Skeletal muscle tissue (tissue), 4 donors: ENCODE results near the gene P2RY10. TPM values are rescaled to one million over a fixed set of nuclear protein-coding genes. Genes with fewer than 3 reads are reported as not detected.
"Not testable (repeated sequence)": the region's sequence is repeated elsewhere in the genome, so short reads cannot be mapped to it uniquely, and the experiment has no call there.

Source experiments
- H3K27ac ChIP-seq: one replicate; pipeline ENCODE4 v1.7.0; 2013; ENCODE audit warnings: mild to moderate bottlenecking, low read depth, low read length, inconsistent platforms
- H3K27me3 ChIP-seq, 3 donors: one replicate each; pipeline ENCODE4 v1.7.0; 2013; ENCODE audit warnings: low read length in 3 of 3; ENCODE audit not compliant: control insufficient read depth in 3 of 3, insufficient read depth in 3 of 3
- H3K36me3 ChIP-seq, 3 donors: one replicate each; pipeline ENCODE4 v1.7.0; 2013; ENCODE audit warnings: low read length in 3 of 3; ENCODE audit not compliant: control insufficient read depth in 3 of 3, insufficient read depth in 3 of 3
- H3K4me1 ChIP-seq, 3 donors: one replicate each; pipeline ENCODE4 v1.7.0; 2013; ENCODE audit warnings: low read length in 3 of 3, mild to moderate bottlenecking in 3 of 3; ENCODE audit not compliant: control insufficient read depth in 3 of 3, insufficient read depth in 3 of 3
- H3K4me3 ChIP-seq, 3 donors: one replicate each; pipeline ENCODE4 v1.7.0; 2013; ENCODE audit warnings: low read length in 3 of 3
- H3K9ac ChIP-seq, 3 donors: one replicate each; pipeline ENCODE4 v1.7.0; 2013; ENCODE audit warnings: low read length in 3 of 3, mild to moderate bottlenecking in 3 of 3, moderate library complexity in 2 of 3, low read depth in 1 of 3
- H3K9me3 ChIP-seq, 3 donors: one replicate each; pipeline ENCODE4 v1.7.0; 2013; ENCODE audit warnings: low read length in 3 of 3; ENCODE audit not compliant: control insufficient read depth in 3 of 3
- total RNA-seq: library from RNA; depleted of rRNA; stranded (reverse); fragments of >200 nt; gene quantifications from one replicate; pipeline ENCODE4 v1.2.3, GENCODE V29; 2014
- donor health status: Osteomylitis.

P2RY10 gene
- total RNA-seq, 1 donor from 2014 or later, result 0.52 TPM

DNA sequence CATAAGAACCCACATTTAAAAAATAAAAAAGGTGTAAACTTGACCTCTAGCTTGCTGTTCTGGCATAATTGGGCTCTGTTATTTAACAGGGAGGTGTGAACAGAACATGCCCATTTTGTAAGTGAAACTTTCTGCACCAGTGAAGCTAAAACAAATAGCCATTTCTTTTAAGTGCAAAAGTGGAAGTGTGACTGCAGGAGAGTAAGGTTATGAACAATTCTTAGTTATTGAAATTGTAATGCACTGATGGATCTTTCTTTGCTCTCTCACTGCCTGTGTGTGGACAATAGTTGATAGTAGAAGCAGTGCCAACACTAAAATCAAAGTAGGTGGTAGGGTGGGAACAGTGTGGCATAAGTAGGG is 12.6 kb downstream of the P2RY10 start:
- Histone ChIP-seq H3K27ac (no peak overlapping the region), H3K9me3 (no peaks in the 10 kb centered on the region), H3K9ac (no peak overlapping the region), H3K4me3 (no peak overlapping the region), H3K4me1 (no peaks in the 10 kb centered on the region), H3K27me3 (no peaks in the 10 kb centered on the region), H3K36me3 (no peaks in the 10 kb centered on the region)

DNA sequence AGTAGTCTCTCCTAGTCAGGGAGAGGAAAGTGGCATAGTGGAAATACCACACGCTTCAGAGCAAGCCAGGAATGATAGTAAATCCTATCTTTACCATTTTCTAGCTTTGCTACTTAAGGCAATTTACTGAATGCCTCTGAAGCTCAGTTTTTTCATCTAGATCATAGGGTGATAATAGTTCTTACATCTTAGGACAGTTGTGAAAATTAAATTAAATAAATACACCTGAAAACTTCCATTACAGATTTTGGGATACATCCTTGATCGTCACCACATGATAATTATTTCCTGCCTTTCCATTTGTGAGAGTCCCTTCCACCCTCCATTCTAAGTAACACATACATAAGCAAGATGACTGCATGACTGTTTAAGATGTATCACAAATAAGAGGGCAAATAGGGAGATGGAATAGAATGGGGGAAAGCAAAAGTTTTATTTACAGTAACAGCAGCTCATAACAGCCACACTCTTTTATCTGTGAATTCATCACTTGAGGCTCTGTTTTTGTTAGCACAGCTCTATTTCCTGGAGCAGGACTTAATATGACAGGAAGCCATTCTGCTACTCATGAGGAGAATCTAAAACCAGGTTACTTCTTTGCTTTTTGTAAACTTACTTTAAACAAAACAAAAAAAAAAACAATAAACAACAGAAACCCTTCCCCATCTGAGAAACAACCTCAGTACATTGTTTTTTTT is 13.4 kb downstream of the P2RY10 start:
- Histone ChIP-seq H3K27ac (no peak overlapping the region), H3K9ac (no peak overlapping the region), H3K4me3 (no peak overlapping the region), H3K27me3 (no peaks in the 10 kb centered on the region), H3K9me3 (no peaks in the 10 kb centered on the region), H3K36me3 (no peaks in the 10 kb centered on the region), H3K4me1 (no peaks in the 10 kb centered on the region)

DNA sequence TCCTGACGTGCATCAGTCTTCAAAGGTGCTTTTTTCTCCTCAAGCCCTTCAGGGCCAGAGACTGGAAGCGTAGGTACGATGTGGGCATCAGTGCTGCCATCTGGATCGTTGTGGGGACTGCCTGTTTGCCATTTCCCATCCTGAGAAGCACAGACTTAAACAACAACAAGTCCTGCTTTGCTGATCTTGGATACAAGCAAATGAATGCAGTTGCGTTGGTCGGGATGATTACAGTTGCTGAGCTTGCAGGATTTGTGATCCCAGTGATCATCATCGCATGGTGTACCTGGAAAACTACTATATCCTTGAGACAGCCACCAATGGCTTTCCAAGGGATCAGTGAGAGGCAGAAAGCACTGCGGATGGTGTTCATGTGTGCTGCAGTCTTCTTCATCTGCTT is 15.7 kb downstream of the P2RY10 start:
- no peaks in the 10 kb centered on the region for H3K36me3 ChIP-seq
- H3K4me1 ChIP-seq, result no peaks in the 10 kb centered on the region
- no peaks in the 10 kb centered on the region for H3K27me3 ChIP-seq
- no peak overlapping the region for H3K27ac ChIP-seq
- H3K9me3 ChIP-seq, result no peaks in the 10 kb centered on the region
- H3K4me3 ChIP-seq, result no peak overlapping the region
- no peak overlapping the region for H3K9ac ChIP-seq

DNA sequence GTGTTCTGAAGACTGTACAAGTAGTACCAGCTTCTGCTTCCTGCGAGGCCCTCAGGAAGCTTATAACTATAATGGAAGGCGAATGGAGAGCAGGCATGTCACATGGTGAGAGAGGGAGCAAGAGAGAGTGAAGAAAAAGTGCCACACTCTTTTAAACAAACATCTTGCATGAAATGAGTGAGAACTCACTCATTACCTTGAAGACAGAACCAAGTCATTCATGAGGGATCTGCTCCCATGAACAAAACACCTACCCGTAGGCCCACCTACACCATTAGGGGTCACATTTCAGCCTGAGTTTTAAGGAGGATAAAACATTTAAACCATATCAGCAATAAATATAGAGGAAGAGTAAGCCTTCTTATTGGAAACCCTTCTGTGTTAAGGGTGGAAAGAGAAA is 19.4 kb downstream of the P2RY10 start:
- H3K36me3 ChIP-seq, result no peaks in the 10 kb centered on the region
- H3K9me3 ChIP-seq, result no peaks in the 10 kb centered on the region
- no peak overlapping the region for H3K4me3 ChIP-seq
- H3K27me3 ChIP-seq, result no peaks in the 10 kb centered on the region
- H3K9ac ChIP-seq, result no peak overlapping the region
- H3K27ac ChIP-seq, result no peak overlapping the region
- no peaks in the 10 kb centered on the region for H3K4me1 ChIP-seq

DNA sequence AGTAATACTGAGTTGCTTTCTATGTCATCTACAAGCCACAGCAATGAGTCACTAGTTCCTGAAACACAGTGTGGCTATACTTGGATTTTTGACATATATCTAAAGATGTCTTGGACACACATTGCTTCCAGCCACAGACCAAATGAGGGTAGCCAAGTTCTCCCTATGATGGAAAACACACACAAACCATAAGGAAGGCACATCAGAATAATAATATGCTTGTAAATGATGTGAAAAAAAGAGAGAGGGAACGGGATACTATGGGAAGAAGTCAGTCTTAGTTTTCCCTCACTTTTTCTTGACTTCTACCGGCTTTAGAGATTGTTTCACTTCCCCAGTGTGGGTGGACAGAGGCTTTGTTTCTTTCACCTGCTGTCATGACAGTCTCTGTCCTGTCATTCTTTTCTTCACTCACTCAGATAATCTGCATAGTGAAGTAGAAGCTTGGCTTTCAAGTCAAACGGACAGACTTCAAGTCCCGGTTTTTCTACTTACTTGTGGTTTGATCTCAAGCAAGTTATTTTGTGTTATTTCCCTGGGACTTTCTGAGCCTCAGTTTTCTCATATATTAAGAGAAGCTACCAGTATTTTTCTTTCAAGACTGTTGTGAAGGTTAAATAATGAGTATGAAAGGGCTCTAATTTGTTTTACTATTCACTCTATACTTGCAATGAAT is 34.7 kb downstream of the P2RY10 start:
- H3K27me3 ChIP-seq, result no peaks in the 10 kb centered on the region
- no peaks in the 10 kb centered on the region for H3K9me3 ChIP-seq
- H3K4me1 ChIP-seq, result no peaks in the 10 kb centered on the region
- no peaks in the 10 kb centered on the region for H3K36me3 ChIP-seq
- no peak overlapping the region for H3K4me3 ChIP-seq
- no peak overlapping the region for H3K27ac ChIP-seq
- H3K9ac ChIP-seq, result no peak overlapping the region

DNA sequence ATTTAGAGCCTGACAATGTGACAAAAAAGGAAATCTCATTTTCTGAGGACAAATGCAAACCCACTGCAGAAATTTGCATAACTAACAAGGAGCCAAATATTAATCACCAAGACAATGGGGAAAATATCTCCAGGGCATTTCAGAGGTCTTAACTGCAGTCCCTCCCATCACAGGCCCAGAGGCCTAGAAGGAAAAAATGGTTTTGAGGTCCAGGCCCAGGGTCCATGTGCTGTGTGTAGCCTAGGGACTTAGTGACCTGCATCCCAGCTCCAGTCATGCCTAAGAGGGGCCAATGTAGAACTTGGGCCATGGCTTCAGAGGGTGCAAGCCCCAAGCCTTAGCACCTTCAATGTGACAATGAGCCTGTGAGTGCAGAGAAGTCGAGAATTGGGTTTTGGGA is 44.2 kb downstream of the P2RY10 start:
- H3K4me3 ChIP-seq, result no peak overlapping the region
- no peak overlapping the region for H3K9ac ChIP-seq
- no peaks in the 10 kb centered on the region for H3K9me3 ChIP-seq
- H3K36me3 ChIP-seq, result no peaks in the 10 kb centered on the region
- no peaks in the 10 kb centered on the region for H3K4me1 ChIP-seq
- H3K27me3 ChIP-seq, result no peaks in the 10 kb centered on the region
- H3K27ac ChIP-seq, result no peak overlapping the region

DNA sequence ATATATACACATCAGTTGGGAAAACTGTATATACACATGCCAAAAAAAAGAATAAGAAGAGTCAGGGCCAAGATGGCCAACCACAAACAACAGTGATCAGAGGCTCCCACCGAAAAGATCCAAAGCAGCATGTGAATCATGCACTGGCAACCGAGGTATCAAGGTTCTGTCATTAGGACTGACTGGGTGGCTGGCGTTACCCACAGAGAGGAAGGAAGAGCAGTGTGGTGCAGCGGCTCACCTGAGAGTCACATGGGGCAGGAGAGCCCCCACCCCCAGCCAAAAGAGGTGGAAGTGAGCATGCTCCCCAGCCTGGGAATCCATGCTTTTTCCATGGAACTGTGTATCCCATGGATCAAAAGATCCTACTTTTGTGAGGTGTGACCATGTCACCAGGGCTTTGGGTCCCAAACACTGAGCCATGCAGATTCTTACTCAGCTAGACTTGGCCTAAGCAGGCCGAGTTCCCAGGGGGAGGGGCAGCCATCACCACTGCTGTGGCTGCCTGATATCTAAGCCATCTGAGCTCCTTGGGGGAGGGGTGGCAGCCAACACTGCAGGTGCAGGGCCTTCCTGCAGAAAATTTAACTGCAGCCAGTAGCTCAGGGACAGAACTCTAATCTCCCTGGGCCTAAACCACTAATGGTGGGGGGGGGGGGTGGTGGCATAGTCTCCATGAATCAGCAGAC is 52.8 kb downstream of the P2RY10 start:
- no peaks in the 10 kb centered on the region for H3K27me3 ChIP-seq
- H3K36me3 ChIP-seq, result no peaks in the 10 kb centered on the region
- H3K4me3 ChIP-seq, result no peak overlapping the region
- no peak overlapping the region for H3K27ac ChIP-seq
- H3K9me3 ChIP-seq, result no peaks in the 10 kb centered on the region
- H3K4me1 ChIP-seq, result no peaks in the 10 kb centered on the region
- no peak overlapping the region for H3K9ac ChIP-seq

DNA sequence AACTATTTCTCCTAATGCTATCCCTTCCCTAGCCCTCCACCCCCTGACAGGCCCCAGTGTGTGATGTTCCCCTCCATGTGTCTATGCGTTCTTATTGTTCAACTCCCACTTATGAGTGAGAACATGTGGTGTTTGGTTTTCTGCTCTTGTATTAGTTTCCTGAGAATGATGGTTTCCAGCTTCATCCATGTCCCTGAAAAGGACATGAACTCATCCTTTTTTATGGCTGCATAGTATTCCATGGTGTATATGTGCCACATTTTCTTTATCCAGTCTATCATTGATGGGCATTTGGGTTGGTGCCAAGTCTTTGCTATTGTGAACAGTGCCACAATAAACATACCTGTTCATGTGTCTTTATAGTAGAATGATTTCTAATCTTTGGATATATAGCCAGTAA is 62.3 kb downstream of the P2RY10 start:
- not testable (repeated sequence) for H3K27ac ChIP-seq, H3K9me3 ChIP-seq, H3K4me3 ChIP-seq, H3K36me3 ChIP-seq, H3K9ac ChIP-seq, H3K27me3 ChIP-seq, H3K4me1 ChIP-seq
